ENCODE results near the gene DEAF1.

The DEAF1 gene

DNA sequence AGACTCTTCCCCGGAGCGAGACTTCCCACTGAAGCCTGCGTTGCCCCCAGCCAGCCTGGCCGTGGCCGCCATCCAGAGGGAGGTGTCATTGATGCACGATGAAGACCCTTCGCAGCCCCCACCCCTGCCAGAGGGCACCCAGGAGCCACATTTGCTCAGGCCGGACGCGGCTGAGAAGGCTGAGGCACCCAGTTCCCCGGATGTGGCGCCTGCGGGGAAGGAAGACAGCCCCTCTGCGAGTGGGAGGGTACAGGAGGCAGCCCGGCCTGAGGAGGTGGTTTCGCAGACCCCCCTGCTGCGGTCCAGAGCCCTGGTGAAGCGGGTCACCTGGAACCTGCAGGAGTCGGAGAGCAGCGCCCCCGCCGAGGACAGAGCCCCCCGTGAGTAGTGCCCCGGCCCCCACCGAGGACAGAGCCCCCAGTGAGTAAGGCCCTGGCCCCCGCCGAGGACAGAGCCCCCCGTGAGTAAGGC lies 85.6 kb downstream of the DEAF1 start:
- no peak for DNase-seq (ENCODE audit: low read depth)

GRCh38 chr11:608791-609251 lies 86.2 kb downstream of the DEAF1 start:
- DNase-seq (ENCODE audit: low read depth), result no peak

- no peak for DNase-seq (ENCODE audit: low read depth)
These were observed 86.9 kb downstream of the DEAF1 start for GRCh38 chr11:607971-608659.

DNA sequence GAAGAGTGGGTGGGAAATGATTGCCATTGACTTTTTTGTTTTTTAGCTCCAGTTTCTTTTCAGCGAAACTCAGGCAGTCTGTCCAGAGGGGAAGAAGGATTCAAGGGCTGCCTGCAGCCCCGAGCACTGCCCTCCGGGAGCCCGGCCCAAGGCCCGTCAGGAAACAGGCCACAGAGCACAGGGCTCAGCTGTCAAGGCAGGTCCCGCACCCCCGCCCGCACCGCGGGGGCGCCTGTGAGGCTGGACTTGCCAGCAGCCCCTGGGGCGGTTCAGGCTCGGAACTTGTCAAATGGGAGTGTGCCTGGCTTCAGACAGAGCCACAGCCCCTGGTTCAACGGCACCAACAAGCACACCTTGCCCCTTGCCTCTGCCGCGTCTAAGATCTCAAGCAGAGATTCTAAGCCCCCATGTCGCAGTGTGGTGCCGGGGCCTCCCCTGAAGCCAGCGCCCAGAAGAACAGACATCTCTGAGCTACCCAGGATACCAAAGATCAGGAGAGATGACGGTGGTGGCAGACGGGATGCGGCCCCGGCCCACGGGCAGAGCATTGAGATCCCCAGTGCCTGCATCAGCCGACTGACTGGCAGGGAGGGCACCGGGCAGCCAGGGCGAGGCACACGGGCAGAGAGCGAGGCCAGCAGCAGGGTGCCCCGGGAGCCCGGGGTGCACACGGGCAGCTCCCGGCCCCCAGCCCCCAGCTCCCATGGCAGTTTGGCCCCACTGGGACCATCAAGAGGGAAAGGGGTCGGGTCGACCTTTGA lies 87.8 kb downstream of the DEAF1 start:
- DNase-seq (ENCODE audit: low read depth), result no peak

DNA sequence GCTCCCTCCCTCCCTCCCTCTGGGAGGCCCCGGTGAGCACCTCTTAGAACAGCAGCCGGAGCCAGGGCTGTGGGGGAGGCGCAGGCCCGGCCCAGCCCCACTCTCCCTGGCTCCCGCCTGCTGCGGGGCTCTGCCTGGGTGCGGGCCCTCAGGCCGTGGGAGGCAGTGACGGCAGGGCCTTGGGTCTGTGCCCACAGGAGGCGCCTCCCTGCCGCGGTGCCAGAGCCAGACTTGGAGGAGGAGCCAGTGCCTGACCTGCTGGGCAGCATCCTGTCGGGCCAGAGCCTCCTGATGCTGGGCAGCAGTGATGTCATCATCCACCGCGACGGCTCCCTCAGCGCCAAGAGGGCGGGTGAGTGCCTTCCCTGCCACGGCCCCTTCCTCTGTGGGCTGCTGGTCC lies 88.8 kb downstream of the DEAF1 start:
- no peak for DNase-seq (ENCODE audit: low read depth)

DNA sequence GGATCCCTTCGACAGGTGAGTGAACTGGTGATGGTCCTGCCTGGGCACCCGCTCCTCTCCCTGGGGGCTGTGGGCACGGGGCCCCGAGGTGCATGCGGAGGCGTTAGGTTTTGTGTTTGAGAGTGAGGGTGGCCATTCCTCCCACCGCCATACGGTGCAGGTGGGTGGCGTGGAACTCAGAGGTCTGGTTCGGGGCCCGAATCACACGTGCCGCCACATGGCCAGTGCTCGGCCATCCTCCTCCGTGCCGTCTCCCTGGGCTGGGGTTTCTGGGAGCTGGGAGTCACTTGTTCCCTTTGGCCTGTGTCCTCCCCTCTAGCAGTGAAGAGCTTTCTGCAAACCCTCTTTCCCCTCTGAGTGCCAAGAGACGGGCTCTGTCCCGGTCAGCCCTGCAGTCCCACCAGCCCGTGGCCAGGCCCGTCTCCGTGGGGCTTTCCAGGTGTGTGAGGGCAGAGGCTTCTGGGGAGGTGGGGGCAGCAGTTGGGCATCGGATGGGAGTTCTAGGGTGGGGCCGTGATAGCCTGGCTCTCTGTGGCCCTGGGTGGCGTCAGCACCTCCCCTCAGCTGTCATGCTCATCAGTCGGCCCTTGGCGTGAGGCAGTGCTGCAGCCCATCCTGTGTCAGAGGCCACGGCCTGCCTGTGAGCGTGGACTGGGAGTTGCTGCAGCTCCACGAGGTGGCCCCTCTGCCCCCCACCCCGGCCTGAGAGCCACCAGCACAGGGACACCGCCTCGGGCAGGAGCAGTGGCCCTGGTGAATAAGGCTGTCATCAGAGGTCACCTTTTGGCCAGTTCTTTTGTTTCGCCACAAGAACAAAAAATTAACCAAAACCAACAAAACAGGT lies 89.5 kb downstream of the DEAF1 start:
- DNase-seq (ENCODE audit: low read depth), result no peak

GRCh38 chr11:603154-603553 lies 91.9 kb downstream of the DEAF1 start:
- DNase-seq (ENCODE audit: low read depth), result no peak

GRCh38 chr11:601573-602245 lies 93.3 kb downstream of the DEAF1 start:
- no peak for DNase-seq (ENCODE audit: low read depth)

GRCh38 chr11:598005-598680 lies 96.9 kb downstream of the DEAF1 start:
- no peak for DNase-seq (ENCODE audit: low read depth)

DNA sequence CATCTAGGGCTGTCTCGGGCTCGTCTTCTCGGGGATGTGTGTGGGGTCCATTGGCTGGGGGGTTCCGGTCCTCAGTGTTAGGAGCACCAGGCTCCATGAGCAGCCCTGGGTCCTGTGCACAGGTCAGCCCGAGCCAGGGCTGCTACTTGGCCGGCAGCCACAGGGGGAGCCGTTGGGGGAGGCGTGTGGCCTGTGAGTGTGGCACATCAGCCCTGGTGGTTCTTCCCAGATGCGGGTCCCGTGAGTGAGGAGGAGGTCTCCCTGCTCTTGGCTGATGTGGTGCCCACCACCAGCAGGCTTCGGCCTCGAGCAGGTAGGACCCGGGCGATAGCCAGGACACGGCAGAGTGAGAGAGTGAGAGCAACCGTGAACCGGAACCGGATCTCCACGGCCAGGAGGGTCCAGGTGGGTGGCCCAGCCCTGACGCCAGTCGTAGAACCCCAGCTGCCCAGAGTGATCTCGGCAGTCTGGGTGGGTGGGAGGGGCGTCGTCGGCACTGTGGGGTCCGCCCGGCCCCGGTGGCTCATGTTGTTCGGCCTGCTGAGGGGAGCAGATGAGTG lies 97.8 kb downstream of the DEAF1 start:
- no peak for DNase-seq (ENCODE audit: low read depth)

DNA sequence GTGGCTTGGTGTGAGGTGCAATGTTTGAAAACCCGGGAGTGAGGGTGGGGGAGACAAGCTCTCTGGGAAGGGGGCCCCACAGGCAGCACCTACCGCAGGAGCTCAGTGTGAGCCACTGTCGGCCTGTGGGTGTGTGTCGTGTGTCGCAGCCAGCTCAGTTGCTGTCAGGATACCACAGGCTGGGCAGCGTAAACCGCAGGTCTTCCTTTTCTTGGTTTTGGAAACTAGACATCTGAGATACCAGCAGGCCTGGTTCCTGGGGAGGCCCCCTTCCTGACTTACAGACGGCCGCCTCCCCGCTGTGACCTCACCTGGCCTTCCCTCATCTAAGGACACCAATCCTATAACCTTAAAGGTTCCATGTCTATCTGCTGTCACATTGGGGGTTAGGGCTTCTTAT lies 98.6 kb downstream of the DEAF1 start:
- DNase-seq (ENCODE audit: low read depth), result no peak

- no peak for DNase-seq (ENCODE audit: low read depth)
These were observed 99.6 kb downstream of the DEAF1 start for GRCh38 chr11:595400-595799.

Data from HS-5 (cell line).